NCI-H748 (cell line): ENCODE results near the gene GBA3.

Experiments
- DNase-seq: peaks from one replicate; lab custom pipeline; 2025; ENCODE audit not compliant: unreplicated experiment; lab: John Stamatoyannopoulos, UW

GBA3 gene

DNA sequence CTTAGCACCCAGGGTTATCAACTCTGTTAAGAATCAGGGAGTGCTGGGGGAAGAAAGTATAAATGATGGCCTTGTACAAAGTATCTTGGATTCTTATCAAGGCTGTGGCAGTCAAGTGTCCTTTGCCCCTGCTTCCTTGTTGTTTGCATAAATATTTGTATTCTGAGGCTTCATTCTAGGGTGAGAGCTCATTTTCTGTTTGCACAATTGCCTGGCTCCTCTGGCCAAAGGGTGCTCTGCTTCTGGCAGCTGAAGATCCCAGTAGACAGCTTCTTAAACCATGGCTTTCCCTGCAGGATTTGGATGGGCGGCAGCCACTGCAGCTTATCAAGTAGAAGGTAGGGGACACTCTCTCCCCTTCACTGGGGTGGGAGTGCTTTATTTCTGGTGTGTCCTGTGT is at the start of gene GBA3:
Gene GBA3 (plus strand): TSS at position 202 of the 400 bp plus-strand sequence.
- peak; percentile 32 for DNase-seq

DNA sequence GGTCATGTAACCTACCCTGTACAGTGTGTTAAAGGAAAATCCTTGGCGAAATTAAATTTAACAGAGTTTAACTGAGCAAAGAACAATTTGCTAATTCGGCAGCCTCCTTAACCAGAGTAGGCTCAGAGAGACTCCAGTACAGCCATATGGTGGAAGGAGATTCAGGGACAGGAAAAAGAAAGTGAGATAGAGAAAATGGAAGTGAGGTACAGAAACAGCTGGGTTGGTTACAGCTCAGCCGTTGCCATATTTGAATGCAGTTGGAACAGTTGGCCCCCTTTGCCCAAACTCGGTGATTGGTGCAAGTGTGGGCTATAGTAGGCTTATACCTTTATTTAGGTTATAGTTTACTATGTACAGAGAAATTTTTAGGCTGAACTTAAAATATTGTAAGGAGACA is 48.8 kb upstream of the GBA3 start:
- no peak for DNase-seq

DNA sequence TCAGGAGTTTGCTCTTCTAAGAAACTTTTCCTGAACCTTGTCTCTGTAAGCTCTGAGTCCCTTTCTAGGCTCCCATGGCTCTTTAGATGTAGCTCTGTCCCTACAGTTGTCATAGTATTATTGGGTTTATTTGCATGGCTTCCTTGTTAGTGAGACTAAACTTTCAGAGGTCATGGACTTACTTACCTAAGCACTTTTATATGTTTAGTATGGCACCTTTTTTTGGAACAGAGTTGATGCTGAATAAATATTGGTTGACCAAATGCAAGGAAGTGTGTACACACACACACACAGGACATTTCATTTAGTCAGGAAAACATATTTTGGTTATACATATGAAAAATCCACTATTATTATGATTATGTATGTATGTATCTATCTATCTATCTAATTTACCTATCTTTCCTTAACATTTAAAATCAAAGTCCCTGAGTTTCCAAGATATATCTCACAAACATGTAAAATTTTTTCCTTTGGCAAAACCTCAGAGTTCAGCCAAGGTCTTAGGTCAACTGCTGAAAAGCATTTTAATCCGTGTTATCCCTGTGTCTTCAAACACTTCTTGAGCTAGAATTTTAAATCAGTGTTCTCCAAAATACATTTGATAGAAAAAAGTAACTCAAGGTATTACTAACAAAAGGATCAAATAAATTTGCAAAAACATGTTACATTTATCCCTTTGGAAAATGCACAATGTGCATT is 47.1 kb upstream of the GBA3 start:
- no peak for DNase-seq

DNA sequence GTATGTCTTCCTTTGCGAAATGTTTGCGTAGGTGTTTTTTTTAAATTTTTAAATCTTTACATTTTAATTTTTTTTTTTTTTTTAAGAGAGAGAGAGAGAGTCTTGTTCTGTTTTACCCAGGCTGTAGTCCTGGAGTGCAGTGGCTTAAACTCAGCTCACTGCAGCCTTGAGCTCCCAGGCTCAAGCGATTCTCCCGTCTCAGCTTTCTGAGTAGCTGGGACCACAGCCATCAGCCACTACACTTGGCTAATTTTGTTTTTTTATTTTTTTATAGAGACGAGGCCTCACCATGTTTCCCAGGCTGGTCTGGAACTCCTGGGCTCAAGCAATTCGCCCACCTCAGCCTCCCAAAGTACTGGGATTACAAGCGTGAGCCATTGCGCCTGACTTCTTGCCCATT is 43.7 kb upstream of the GBA3 start:
- DNase-seq = no peak

DNA sequence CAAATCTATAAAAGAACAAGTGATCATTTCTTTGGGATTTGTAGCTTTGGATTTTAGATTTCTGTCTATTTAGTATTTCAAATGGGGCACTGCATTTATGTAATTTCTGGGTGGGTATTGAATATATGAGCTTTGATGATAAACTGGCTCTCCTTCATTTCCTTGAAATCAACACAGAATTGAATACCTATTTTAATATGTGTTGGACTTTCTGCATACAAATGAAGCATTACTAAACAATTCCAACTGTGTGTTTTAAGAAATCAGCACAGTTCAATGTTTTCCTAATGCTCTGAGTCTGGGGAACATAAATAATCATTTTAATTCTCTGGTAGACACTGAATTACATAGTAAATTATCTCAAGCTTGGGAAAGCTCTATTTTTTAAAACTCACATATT is 42.0 kb upstream of the GBA3 start:
- no peak for DNase-seq

DNA sequence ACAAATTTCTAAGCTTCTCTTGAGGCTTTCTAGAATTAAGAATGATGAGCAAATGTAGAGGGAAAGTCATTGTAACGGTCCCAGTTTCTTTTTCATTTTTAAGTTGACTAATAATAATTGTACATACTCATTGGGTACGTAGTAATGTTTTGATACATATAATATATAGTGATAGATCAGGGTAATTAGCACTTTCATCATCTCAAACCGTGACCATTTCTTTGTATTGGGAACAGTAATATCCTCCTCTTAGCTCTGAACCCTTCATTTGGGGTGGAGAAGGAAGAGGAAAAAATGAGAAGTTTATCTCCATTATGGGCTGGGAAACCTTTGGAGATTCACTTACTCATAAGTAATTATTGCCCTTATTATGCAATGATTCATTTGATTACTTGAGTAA is 39.0 kb upstream of the GBA3 start:
- DNase-seq = no peak

DNA sequence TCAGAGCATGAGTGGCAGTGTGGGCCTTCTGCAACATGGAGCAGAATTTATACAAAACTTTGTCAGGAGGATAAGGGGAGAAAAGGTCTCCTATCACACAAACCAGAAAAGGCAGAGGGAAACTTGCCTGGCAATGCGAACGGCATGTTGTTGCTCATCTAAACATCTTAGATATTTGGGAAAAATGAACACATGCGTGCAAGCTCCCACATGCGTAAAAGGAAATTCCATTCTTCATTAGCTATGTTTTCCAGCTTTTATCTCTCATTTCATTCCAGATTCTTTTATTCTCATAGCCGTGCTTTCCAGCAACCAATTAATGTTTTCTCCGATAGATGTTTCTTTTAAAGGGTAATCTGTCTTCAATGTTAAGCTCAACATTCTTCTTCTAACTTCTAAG is 31.3 kb upstream of the GBA3 start:
- DNase-seq = no peak

DNA sequence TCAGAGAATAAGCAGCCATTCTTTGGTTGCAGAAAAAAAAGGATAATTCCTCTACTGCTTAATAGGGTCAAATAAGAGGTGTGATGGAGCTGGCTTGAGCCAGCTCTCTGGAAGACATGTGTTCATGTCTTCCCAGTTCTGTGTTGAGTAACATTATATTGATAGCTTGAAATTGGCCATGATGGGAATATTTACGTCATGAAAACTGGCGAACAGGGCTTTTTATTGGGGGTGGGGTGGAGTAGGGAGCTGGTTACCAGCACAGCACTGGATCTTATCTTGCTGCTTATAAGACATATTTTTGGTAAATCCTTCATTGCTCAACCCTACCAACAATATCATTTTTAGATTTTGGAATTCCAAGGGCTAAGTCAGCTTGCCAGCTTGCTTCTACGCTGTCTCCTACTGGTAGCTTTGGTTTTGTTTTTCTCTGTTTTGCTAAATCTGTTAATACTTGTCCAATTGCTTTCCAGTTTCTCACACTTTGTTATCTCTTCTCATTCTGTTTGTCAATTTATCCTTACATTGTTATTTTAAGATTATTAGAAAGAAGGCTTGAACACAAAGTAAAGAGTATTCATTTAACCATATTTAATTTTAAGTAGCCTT is 25.3 kb upstream of the GBA3 start:
- DNase-seq = no peak

DNA sequence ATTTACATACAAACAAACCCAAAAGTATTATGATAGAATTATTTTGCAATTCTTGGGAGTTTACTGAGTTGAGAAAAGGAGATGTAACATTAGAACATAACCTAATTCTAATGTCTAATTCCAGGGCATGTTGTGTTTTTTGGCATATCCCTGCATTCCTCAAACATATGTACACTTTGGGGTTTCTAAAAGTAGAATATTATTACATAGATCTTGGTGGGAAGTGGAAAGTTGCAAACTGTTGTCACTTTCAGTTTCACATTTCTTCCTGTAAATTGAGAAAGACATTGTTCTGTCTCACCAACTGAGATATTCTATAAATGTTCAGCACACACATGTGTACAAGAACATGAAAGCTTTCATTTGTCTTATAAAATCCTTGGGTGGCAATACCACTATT is 24.4 kb upstream of the GBA3 start:
- no peak for DNase-seq

DNA sequence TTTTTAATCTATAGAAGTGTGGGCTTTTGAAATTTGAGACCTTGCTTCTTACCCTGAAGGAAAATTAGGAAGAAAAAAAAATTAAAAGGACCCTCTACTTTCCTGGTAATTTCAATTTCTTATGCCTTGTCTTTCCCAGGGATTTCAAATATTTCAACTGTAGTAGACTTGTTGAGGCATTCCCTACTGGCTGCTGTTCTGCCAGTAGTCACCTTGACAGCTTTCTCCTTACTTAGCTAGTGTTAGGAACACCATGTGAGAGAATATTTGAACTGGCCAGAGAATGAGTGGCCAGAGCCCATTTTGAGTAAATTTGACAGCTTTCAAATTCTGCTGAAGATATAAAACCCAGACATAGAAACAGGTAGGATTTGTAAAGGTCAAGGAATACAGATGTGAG is 24.0 kb upstream of the GBA3 start:
- DNase-seq = no peak

DNA sequence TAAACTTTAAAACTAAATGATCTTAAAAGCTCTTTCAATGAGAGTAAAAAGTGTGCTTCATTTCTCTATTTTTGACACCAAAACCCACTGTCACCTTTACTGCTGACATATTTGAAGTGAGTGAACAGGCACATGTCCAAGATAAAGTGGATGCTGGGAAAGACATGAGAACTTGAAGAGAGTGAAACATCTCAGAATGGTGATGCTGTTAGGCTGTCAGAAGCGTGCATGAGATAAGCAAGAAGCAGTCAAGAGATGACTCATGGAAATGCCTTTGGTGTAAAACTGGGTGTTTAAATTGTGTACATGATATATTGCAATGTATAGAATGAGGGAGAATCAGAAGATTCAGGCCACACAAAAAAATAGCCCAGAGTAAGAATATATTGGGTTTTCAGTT is 21.8 kb upstream of the GBA3 start:
- no peak for DNase-seq

DNA sequence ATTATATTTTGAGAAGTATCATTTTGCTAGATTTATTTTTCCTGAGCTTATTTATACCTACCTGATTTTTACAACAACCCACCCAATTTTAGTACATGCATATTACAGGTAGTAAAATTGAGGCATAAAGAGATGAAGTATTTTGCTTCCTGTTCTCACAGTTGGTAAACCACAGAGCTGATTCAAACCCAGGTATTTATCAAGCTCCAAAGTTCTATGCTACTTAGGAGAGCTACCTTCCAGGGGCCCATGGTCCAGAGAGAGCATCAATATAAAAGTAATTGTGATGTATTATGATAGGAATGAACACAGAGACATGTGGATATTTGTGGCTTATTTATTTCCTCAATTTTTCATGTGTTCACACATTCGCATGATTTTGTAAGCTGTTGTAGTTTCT is 20.2 kb upstream of the GBA3 start:
- DNase-seq = no peak

DNA sequence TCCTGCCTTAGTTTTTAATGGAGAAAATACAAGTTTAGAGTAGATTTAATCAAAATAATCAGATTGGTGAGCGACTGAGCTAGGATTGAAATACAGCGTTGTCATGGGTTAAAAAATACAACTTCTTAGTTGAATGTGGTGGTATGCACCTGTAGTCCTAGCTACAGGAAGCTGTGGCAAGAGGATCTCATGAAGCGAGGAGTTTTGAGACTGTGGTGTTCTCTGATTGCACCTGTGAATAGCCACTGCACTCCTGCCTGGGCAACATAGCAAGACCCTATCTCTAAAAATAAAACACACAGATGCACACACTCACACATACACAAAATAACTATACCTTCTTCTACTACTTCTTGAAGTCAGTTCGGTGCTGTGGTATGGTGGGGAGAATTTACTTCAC is 19.8 kb upstream of the GBA3 start:
- DNase-seq = no peak

DNA sequence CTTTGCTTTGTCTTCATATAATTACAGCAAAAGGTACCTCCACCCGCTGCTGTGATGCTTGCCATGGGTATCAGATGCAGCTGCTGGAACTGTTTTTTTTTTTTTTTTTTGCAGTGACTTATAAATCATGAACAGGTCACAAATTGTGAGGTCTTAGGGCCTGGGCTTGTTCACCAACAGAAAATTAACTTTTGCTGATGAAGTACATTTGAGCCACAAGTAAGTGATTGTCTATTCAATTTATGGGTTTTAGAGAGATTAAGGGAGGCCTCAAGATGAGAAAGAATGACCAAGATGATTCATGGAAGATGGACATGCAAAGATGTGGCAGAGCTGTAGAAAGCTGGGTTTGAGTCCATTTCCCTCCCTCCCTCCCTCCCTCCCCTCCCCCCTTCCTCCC is 18.0 kb upstream of the GBA3 start:
- DNase-seq = no peak

DNA sequence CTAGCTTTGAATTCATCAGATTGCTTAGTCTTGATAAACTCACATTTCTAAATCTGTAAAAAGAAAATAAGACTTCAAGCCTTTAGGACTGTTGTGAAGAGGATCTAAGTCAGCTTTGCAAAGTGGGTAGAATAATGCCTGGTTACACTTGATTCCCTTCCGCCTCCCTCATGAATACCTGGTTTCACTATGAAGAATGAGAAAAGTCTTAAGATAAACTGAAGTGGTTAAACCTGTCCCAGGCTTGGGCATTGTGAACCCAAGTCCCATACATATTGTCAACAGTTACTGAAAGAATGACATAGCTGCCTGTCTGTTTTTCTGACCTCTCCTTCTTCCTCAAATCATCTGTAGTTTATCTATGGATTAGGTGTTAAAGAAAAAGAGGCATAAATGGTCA is 16.7 kb upstream of the GBA3 start:
- DNase-seq = no peak

DNA sequence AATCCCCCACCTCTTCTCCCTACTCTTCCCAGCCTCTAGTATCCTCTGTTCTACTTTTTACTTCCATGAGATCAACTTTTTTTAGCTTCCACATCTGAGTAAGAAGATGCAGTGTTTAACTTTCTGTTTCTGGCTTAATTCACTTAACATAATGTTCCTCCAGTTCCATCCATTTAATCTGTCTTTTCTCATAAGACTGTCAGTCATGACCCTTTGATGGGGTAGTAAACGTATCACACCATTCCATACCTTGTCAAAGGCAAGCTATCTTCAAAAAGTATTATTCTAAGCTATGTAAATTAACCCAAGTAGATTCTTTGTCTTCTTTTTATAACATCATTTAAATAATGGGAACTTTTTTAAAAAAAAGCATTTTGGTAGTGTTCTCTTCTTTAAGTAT is 15.0 kb upstream of the GBA3 start:
- DNase-seq = no peak

DNA sequence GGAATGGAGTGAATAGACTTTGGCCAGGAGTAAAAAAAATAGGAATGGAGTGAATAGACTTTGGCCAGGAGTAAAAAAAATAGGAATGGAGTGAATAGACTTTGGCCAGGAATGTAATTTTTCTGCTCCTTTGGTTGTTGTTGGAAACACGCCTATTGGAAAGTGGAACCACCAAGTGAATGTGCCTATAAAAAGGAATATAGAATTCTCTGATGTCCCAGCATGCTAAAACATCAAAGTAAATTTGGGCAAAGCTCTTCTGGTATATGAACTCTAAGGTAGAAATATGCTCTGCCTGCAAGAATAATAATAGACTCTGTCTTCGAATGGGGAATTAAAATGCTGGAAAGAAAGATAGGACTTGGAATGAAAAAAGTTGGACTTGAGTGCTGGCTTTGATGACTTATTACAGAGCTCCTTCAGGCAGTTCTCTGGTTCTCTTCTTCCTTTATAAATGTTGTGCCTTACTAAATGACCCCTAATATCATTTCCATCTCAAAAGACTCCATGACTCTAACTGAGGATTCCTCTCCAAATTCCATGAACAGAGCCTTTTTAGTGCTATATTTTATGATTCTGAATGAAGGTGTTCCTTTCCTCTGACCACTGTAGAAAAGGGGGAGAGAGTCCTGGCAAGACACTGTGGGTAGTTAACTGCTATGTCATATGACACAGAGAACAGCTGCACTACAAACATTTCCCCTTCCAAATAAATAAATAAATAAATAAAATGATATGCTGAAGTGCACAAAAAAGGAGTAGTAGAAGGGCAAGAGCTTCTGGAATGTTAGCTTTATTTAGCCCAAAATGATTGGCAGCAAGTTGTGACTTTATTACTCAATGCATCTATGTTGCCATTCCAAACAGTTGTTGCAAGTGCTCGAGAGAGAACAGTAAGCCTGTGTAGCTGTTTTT is 13.5 kb upstream of the GBA3 start:
- DNase-seq = no peak

DNA sequence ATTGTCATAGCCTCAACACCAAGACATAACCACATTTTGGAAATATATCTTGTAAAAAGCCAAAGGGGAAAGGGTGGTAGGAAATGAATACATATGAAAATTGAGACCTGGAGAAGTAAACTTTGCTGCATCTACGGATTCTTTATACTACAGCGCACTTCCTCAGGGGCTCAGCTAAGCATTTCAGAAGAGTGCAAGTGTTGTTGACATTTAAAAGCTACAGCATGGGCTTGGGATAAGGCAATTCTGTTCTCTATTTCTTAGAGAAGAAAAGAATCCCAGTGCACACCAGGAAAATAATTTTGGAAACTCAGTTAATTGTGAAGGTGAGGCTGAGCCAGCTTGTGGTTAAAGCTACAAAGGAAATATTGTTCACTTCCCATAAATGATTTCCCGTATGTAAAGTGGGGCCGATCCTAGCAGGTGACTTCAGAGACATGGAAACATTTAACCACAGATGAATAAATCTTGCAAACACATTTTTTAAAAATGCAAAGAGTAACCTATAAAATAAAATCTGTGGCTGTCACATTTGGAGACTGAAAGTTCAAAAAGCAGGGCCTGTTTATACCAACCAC is 12.6 kb upstream of the GBA3 start:
- no peak for DNase-seq

DNA sequence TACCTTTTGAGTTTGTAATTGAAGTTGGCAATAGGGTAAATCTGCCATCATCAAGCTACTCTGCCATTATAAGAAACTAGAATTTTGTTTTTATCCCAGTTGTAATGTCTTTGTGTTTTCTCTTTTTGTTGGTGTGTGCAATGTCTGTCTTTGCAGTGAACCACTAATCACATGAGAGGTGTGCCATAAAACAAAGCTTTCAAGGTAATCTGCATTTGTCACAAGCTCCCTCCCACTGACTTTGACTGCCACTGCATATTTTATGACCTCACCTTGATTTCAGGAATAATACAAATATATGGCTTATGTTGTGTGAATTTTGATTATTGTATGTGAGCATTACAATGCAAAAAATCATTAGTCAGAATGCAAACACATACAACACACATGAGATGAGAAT is 9.0 kb upstream of the GBA3 start:
- no peak for DNase-seq

DNA sequence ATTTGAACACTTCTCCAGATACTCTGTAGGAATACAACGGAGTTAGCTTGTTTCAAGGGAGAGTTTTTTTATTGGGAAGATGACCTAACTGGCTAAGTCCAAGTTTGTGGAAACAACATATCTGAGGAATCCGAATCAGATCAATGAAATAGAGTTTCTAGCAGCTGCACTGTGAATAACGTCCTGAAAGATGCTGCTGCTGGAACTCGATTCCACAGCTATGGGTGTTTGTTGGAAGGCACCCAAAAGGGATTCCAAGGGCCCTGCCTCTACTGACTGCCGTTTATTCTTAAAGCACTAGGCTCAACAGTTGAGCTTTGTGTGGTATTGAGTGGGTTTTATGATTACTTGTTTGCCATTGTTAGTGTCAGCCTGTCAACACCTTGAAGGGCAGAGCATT is 6.6 kb upstream of the GBA3 start:
- DNase-seq = peak; percentile 23

DNA sequence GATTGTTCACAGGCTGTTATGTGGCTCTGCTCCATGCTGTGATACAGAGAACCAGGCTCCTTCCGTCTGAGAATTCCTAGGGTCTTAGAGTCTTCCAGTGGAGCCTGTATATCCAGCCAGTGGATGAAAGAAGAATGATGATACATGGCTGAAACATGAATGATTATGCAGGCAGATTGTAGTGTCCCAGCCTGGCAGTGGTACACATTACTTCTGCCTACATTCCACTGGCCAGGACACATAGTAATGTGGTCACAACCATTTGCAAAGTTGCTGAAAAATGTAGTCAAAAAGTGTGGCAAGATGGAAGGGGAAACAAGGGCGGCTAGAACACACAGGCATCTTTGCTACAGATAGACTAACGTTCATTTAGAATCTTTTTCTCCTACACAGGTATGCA is 4.5 kb upstream of the GBA3 start:
- no peak for DNase-seq

DNA sequence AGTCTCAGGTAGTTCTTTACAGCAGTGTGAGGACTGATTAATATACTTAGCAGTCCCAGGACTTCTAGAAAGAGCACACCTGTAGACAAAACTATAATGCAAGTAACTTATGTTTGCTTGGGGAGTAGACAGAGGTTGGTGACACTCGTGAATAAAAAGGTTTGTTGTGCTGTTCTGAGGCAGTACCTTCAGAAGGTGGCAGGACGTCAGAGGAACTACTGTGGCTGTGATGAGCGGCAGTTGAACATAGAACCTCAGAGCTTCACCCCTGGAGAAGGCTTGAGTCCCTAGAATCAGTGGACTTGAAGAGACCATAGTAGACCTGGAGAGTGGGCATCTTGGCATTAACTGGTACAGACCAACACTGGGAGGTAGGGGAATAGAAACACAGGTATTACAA is 3.3 kb upstream of the GBA3 start:
- DNase-seq = no peak
